HCT116 (cell line): ENCODE results near the gene RIPOR3. TPM values are rescaled to one million over a fixed set of nuclear protein-coding genes. Genes with fewer than 3 reads are reported as not detected.

ENCODE experiments used
- ATAC-seq: fragments of 200-7000 bp; cut with Tn5 transposase; 2 replicates; pipeline ENCODE4 v1.9.1; 2020; ENCODE audit warnings: mild to moderate bottlenecking, moderate library complexity
- BruUV-seq: library from RNA; stranded (reverse); fragments of 400-500 nt; replicated peaks from 2 replicates; lab custom pipeline; 2021; lab: Mats Ljungman, UMichigan
- CTCF ChIA-PET: fragments of 300-600 bp; sonication (Branson Sonifier 250); formaldehyde crosslinking; loops from one replicate; lab custom pipeline; 2021; ENCODE audit warnings: antibody characterized with exemption; lab: Charles Lee
- POLR2A ChIA-PET: fragments of 300-600, 350-600 bp; sonication (Branson Sonifier 250); formaldehyde crosslinking; loops from one replicate; lab custom pipeline; 2021; ENCODE audit warnings: antibody characterized with exemption; lab: Charles Lee
- RAD21 ChIA-PET, 2 experiments: fragments of 300-600 bp; sonication (Branson Sonifier 250); formaldehyde crosslinking; loops; one replicate each; lab custom pipeline; 2023; ENCODE audit warnings: low total read pairs in 2 of 2; ENCODE audit not compliant: uncharacterized antibody in 2 of 2, unreplicated experiment in 2 of 2, low non-redundant PET in 1 of 2; lab: Charles Lee
- DNase-seq: peaks from one replicate; pipeline ENCODE4 v3.0.0-alpha.2; 2010; ENCODE audit warnings: low read depth, low spot score
- H2AFZ ChIP-seq: fragments of 200-600 bp; shearing (Covaris generic), sonication (generic); 2 replicates; pipeline ENCODE4 v1.6.1; 2017; ENCODE audit warnings: low read depth, mixed run types, mixed read lengths, antibody characterized with exemption, low read length; ENCODE audit not compliant: poor library complexity, severe bottlenecking
- H3K27ac ChIP-seq: 2 replicates; pipeline ENCODE4 v1.5.1; 2012; ENCODE audit warnings: low read depth, low read length
- H3K27me3 ChIP-seq: fragments of 200-600 bp; sonication (generic); 2 replicates; pipeline ENCODE4 v1.6.1; 2016; ENCODE audit warnings: mixed run types, low read length, mixed read lengths; ENCODE audit not compliant: insufficient read depth
- H3K36me3 ChIP-seq, 2 experiments: fragments of 200-500 bp in 1 of 2; fragments of 200-600 bp in 1 of 2; sonication (Bioruptor generic) in 1 of 2; sonication (generic) in 1 of 2; 2 replicates each; pipeline versions ENCODE4 v1.5.1 to v1.6.1; 2014 to 2016; ENCODE audit warnings: low read length in 2 of 2, inconsistent platforms in 1 of 2, mixed read lengths in 1 of 2, mixed run types in 1 of 2; ENCODE audit not compliant: insufficient read depth in 2 of 2, control insufficient read depth in 1 of 2
- H3K4me1 ChIP-seq, 2 experiments: fragments of 200-600 bp in 1 of 2; sonication (generic) in 1 of 2; 2 replicates each; pipeline versions ENCODE4 v1.5.1 to v1.6.1; 2012 to 2017; ENCODE audit warnings: low read length in 2 of 2, inconsistent platforms in 1 of 2, mild to moderate bottlenecking in 1 of 2, mixed read lengths in 1 of 2, mixed run types in 1 of 2, moderate library complexity in 1 of 2; ENCODE audit not compliant: insufficient read depth in 2 of 2, control insufficient read depth in 1 of 2
- H3K4me2 ChIP-seq: fragments of 200-600 bp; sonication (generic); 2 replicates; pipeline ENCODE4 v1.6.1; 2017; ENCODE audit warnings: mixed run types, low read length, mixed read lengths
- H3K4me3 ChIP-seq, 2 experiments: fragments of 200-600 bp in 1 of 2; sonication (generic) in 1 of 2; replicated peaks in 1 of 2; 2 replicates each; pipeline ENCODE4 v1.5.1; 2011 to 2016; ENCODE audit warnings: low read length in 2 of 2, control low read depth in 1 of 2, low read depth in 1 of 2, mild to moderate bottlenecking in 1 of 2, mixed read lengths in 1 of 2, mixed run types in 1 of 2
- H3K79me2 ChIP-seq: fragments of 200-600 bp; sonication (generic); 2 replicates; pipeline ENCODE4 v1.6.1; 2017; ENCODE audit warnings: mild to moderate bottlenecking, mixed run types, low read length, moderate library complexity, mixed read lengths; ENCODE audit not compliant: insufficient read depth
- H3K9ac ChIP-seq: fragments of 200-600 bp; sonication (generic); 2 replicates; pipeline ENCODE4 v1.6.1; 2016; ENCODE audit warnings: low read length, mixed read lengths
- H3K9me2 ChIP-seq: fragments of 200-600 bp; sonication (generic), shearing (Covaris generic); 2 replicates; pipeline ENCODE4 v1.6.1; 2017; ENCODE audit warnings: mixed run types, mild to moderate bottlenecking, moderate library complexity; ENCODE audit not compliant: insufficient read depth
- H3K9me3 ChIP-seq, 2 experiments: fragments of 200-500 bp in 1 of 2; fragments of 200-600 bp in 1 of 2; sonication (Bioruptor generic) in 1 of 2; sonication (generic) in 1 of 2; 2 replicates each; pipeline ENCODE4 v1.6.1; 2014 to 2017; ENCODE audit warnings: low read length in 2 of 2, mixed read lengths in 2 of 2, inconsistent platforms in 1 of 2, low read depth in 1 of 2, mild to moderate bottlenecking in 1 of 2, mixed run types in 1 of 2, moderate library complexity in 1 of 2; ENCODE audit not compliant: control insufficient read depth in 1 of 2, insufficient read depth in 1 of 2
- H4K20me1 ChIP-seq: fragments of 200-600 bp; sonication (generic), shearing (Covaris generic); 2 replicates; pipeline ENCODE4 v1.6.1; 2017; ENCODE audit warnings: mixed run types, mild to moderate bottlenecking, moderate library complexity; ENCODE audit not compliant: insufficient read depth
- CBX3 ChIP-seq: IDR thresholded peaks from 2 replicates; pipeline ENCODE4 v1.6.1; 2012; ENCODE audit warnings: low read depth
- CEBPB ChIP-seq: IDR thresholded peaks from 2 replicates; pipeline ENCODE4 v1.6.1; 2012; ENCODE audit warnings: low read depth
- EGR1 ChIP-seq: IDR thresholded peaks from 2 replicates; pipeline ENCODE4 v1.6.1; 2012; ENCODE audit warnings: low read depth
- ELF1 ChIP-seq: IDR thresholded peaks from 2 replicates; pipeline ENCODE4 v1.6.1; 2012; ENCODE audit warnings: low read depth, borderline replicate concordance
- EZH2 ChIP-seq: fragments of 200-600 bp; sonication (generic); IDR thresholded peaks from 2 replicates; pipeline ENCODE4 v1.6.1; 2017; ENCODE audit warnings: antibody characterized with exemption, mixed run types
- FOSL1 ChIP-seq: IDR thresholded peaks from 2 replicates; pipeline ENCODE4 v1.6.1; 2012; ENCODE audit warnings: low read depth
- POLR2AphosphoS5 ChIP-seq: IDR thresholded peaks from 2 replicates; pipeline ENCODE4 v1.6.1; 2011; ENCODE audit warnings: mild to moderate bottlenecking, low read depth, low read length, moderate library complexity
- SIN3A ChIP-seq: IDR thresholded peaks from 2 replicates; pipeline ENCODE4 v1.6.1; 2012; ENCODE audit warnings: low read depth
- SP1 ChIP-seq: IDR thresholded peaks from 2 replicates; pipeline ENCODE4 v1.6.1; 2012; ENCODE audit warnings: low read depth
- TCF7L2 ChIP-seq: IDR thresholded peaks from 2 replicates; pipeline ENCODE4 v1.7.0; 2011; ENCODE audit warnings: borderline replicate concordance, inconsistent platforms; ENCODE audit not compliant: insufficient read depth, insufficient read length; ENCODE audit errors: extremely low read depth
- ZNF274 ChIP-seq: fragments of 200-500 bp; sonication (Bioruptor generic); IDR thresholded peaks from 2 replicates; pipeline ENCODE4 v1.6.1; 2014; ENCODE audit warnings: mild to moderate bottlenecking, low read depth, low read length, inconsistent platforms
- intact Hi-C: fragments of 100-400 bp; cut with micrococcal nuclease; formaldehyde crosslinking; loops from 2 replicates; pipeline ENCODE4 v1.10.0; 2022
- total RNA-seq: library from RNA; stranded (reverse); gene quantifications from one replicate; pipeline ENCODE4 v1.2.1, GENCODE V29; 2021; ENCODE audit not compliant: unreplicated experiment
- TF ChIP-seq, protein P1 (sequence below), 3 experiments: fragments of 200-600 bp in 1 of 3; sonication (generic) in 1 of 3; IDR thresholded peaks in 2 of 3; conservative IDR thresholded peaks in 1 of 3; 2 replicates each; pipeline ENCODE4 v1.5.1; 2012 to 2017; ENCODE audit warnings: low read depth in 2 of 3, low read length in 2 of 3, antibody characterized with exemption in 1 of 3, borderline replicate concordance in 1 of 3, control low read depth in 1 of 3, mild to moderate bottlenecking in 1 of 3, mixed read lengths in 1 of 3, mixed run types in 1 of 3, moderate library complexity in 1 of 3; ENCODE audit not compliant: insufficient read depth in 1 of 3
- TF ChIP-seq, protein P2 (sequence below): IDR thresholded peaks from 2 replicates; pipeline ENCODE4 v1.6.1; 2012
- TF ChIP-seq, protein P3 (sequence below): IDR thresholded peaks from 2 replicates; pipeline ENCODE4 v1.6.1; 2012; ENCODE audit warnings: low read depth

The RIPOR3 gene
- total RNA-seq, 1 experiment from 2014 or later: 0.22 TPM

DNA sequence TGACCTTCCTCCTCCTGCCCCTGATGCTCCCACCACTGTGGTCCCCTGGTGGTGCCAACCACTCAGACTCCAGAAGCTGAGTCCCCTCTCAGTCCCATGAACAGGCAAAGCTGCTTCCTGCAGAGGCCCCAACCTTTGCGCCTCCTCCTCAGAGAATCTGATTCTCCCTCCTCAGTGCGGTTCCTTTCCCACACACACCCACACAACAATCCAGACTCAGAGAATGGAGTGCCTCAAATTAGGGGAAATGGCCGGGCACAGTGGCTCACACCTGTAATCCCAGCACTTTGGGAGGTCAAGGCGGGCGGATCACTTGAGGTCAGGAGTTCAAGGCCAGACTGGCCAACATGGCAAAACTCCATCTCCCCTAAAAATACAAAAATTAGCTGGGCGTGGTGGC is 23.0 kb downstream of the RIPOR3 start:
- no peaks in the 10 kb centered on the region for H3K36me3 ChIP-seq
- ChIA-PET CTCF (no interaction called here), RAD21 (no interaction called here), POLR2A (no interaction called here)
- H3K4me1 ChIP-seq: peaks cover 2 to 10% of the 10 kb centered on the region in 2 experiments; a peak in 2 of 4 replicates
- no peaks in the 10 kb centered on the region for H3K27me3 ChIP-seq
- H3K9me2 ChIP-seq: no peaks in the 10 kb centered on the region
- no peak for ATAC-seq
- no peak overlapping the region for H3K4me3 ChIP-seq
- no peak overlapping the region for H3K4me2 ChIP-seq
- no peak overlapping the region for H3K27ac ChIP-seq
- BruUV-seq: no TSS peak
- no peak for DNase-seq
- intact Hi-C loops: no loop called here
- H3K9me3 ChIP-seq: no peaks in the 10 kb centered on the region
- H3K79me2 ChIP-seq: no peaks in the 10 kb centered on the region
- H2AFZ ChIP-seq: no peak overlapping the region
- H4K20me1 ChIP-seq: no peaks in the 10 kb centered on the region
- H3K9ac ChIP-seq: no peak overlapping the region
- TF ChIP-seq EGR1: no peak
- no peak for TF ChIP-seq CEBPB

DNA sequence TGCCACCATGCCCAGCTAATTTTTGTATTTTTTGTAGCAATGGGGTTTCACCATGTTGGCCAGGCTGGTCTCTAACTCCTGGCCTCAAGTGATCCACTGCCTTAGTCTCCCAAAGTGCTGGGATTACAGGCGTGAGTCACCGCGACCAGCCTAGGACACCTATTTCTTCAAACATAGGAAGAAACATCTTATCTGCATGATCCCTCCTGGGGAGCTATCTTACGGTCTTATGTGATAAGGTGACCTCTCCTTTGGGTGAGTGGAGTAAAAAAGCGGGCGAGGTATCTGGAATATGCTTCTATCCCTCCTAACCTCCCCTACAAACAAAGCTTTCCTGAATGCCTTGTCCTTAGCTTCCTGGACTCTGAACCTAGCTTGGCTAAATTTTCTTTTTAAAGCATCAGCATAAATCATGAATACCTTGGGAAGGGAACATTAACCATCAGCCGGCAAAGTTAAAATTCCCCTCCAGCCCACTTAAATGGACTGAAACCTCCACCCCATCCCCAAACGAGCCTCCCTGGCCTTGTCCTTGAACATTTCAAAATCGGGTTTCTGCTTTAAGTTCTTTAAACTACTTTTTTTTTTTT is 24.5 kb downstream of the RIPOR3 start:
- ChIA-PET RAD21 (interaction anchor here in 1 of 2 experiments (0.6 kb wide), 1 partner anchor 108 kb away, joined by 3 read pairs; no protein-coding TSS in a partner anchor), CTCF (interaction anchor here (0.6 to 1.2 kb wide), 2 partner anchors 41 to 82 kb away, joined by 3 read pairs; no protein-coding TSS in a partner anchor), POLR2A (interaction anchor here (0.7 kb wide), 1 partner anchor 23 kb away, joined by 3 read pairs; no protein-coding TSS in a partner anchor)
- H2AFZ ChIP-seq: no peak overlapping the region
- ATAC-seq (no peak), DNase-seq (no peak)
- no peaks in the 10 kb centered on the region for H3K9me3 ChIP-seq
- intact Hi-C loops: no loop called here
- peaks cover 8 to 26% of the 10 kb centered on the region in 2 experiments; a peak in 2 of 4 replicates for H3K4me1 ChIP-seq
- H3K36me3 ChIP-seq: no peaks in the 10 kb centered on the region
- no peaks in the 10 kb centered on the region for H3K9me2 ChIP-seq
- no peaks in the 10 kb centered on the region for H3K27me3 ChIP-seq
- H3K79me2 ChIP-seq: no peaks in the 10 kb centered on the region
- H3K4me3 ChIP-seq: no peak overlapping the region
- no TSS peak for BruUV-seq
- H3K4me2 ChIP-seq: no peak overlapping the region
- no peak overlapping the region for H3K27ac ChIP-seq
- no peak overlapping the region for H3K9ac ChIP-seq
- no peaks in the 10 kb centered on the region for H4K20me1 ChIP-seq
- no peak for TF ChIP-seq SP1
- no peak for TF ChIP-seq FOSL1
- TF ChIP-seq EZH2: no peak
- no peak for TF ChIP-seq EGR1
- no peak for TF ChIP-seq CBX3
- TF ChIP-seq, protein P1, sequence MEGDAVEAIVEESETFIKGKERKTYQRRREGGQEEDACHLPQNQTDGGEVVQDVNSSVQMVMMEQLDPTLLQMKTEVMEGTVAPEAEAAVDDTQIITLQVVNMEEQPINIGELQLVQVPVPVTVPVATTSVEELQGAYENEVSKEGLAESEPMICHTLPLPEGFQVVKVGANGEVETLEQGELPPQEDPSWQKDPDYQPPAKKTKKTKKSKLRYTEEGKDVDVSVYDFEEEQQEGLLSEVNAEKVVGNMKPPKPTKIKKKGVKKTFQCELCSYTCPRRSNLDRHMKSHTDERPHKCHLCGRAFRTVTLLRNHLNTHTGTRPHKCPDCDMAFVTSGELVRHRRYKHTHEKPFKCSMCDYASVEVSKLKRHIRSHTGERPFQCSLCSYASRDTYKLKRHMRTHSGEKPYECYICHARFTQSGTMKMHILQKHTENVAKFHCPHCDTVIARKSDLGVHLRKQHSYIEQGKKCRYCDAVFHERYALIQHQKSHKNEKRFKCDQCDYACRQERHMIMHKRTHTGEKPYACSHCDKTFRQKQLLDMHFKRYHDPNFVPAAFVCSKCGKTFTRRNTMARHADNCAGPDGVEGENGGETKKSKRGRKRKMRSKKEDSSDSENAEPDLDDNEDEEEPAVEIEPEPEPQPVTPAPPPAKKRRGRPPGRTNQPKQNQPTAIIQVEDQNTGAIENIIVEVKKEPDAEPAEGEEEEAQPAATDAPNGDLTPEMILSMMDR (IDR thresholded peaks at IDR 0.05 in 2 of 3, conservative IDR thresholded peaks at IDR 0.05 in 1 of 3; ENCODE audit: borderline replicate concordance in 1 of 3, insufficient read depth in 1 of 3, low read depth in 2 of 3, low read length in 2 of 3): no peak
- no peak for TF ChIP-seq ELF1
- TF ChIP-seq, protein P2, sequence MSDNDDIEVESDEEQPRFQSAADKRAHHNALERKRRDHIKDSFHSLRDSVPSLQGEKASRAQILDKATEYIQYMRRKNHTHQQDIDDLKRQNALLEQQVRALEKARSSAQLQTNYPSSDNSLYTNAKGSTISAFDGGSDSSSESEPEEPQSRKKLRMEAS: no peak
- TF ChIP-seq, protein P3, sequence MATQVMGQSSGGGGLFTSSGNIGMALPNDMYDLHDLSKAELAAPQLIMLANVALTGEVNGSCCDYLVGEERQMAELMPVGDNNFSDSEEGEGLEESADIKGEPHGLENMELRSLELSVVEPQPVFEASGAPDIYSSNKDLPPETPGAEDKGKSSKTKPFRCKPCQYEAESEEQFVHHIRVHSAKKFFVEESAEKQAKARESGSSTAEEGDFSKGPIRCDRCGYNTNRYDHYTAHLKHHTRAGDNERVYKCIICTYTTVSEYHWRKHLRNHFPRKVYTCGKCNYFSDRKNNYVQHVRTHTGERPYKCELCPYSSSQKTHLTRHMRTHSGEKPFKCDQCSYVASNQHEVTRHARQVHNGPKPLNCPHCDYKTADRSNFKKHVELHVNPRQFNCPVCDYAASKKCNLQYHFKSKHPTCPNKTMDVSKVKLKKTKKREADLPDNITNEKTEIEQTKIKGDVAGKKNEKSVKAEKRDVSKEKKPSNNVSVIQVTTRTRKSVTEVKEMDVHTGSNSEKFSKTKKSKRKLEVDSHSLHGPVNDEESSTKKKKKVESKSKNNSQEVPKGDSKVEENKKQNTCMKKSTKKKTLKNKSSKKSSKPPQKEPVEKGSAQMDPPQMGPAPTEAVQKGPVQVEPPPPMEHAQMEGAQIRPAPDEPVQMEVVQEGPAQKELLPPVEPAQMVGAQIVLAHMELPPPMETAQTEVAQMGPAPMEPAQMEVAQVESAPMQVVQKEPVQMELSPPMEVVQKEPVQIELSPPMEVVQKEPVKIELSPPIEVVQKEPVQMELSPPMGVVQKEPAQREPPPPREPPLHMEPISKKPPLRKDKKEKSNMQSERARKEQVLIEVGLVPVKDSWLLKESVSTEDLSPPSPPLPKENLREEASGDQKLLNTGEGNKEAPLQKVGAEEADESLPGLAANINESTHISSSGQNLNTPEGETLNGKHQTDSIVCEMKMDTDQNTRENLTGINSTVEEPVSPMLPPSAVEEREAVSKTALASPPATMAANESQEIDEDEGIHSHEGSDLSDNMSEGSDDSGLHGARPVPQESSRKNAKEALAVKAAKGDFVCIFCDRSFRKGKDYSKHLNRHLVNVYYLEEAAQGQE: no peak
- no peak for TF ChIP-seq SIN3A
- no peak for TF ChIP-seq POLR2AphosphoS5
- no peak for TF ChIP-seq ZNF274
- no peak for TF ChIP-seq TCF7L2
